Breast epithelium (tissue), 4 donors: ENCODE data around the gene SIM1. TPM values are rescaled to one million over a fixed set of nuclear protein-coding genes. Genes with fewer than 3 reads are reported as not detected.

Source experiments
- DNase-seq, 2 donors: peaks; one replicate each; pipeline ENCODE4 v3.0.0-alpha.2; 2019; ENCODE audit warnings: low spot score in 2 of 2
- H3K27ac ChIP-seq, 2 donors: fragments of 200-600 bp; sonication (generic) in 1 of 2; one replicate each; pipeline ENCODE4 v1.5.1; 2016 to 2019; ENCODE audit warnings: mild to moderate bottlenecking in 1 of 2
- H3K27me3 ChIP-seq, 2 donors: fragments of 200-600 bp; sonication (generic) in 1 of 2; one replicate each; pipeline versions ENCODE4 v1.5.1 to v1.6.0; 2017 to 2019; ENCODE audit warnings: control low read depth in 1 of 2, mild to moderate bottlenecking in 1 of 2
- H3K36me3 ChIP-seq: fragments of 200-600 bp; one replicate; pipeline ENCODE4 v1.5.1; 2019
- H3K4me1 ChIP-seq, 2 donors: fragments of 200-600 bp; sonication (generic); one replicate each; pipeline ENCODE4 v1.5.1; 2016 to 2019; ENCODE audit warnings: control low read depth in 1 of 2
- H3K4me3 ChIP-seq, 3 donors: fragments of 200-600 bp; sonication (generic); 1 replicate in 2 of 3; 2 replicates in 1 of 3; pipeline ENCODE4 v1.5.1; 2016 to 2019; ENCODE audit warnings: mild to moderate bottlenecking in 3 of 3, moderate library complexity in 2 of 3
- H3K9me3 ChIP-seq, 2 donors: fragments of 200-600 bp; sonication (generic) in 1 of 2; one replicate each; pipeline ENCODE4 v1.5.1; 2016 to 2019; ENCODE audit warnings: control low read depth in 1 of 2
- CTCF ChIP-seq, 3 donors: fragments of 450-650 bp; IDR thresholded peaks; one replicate each; pipeline ENCODE4 v1.5.1; 2016 to 2017; ENCODE audit warnings: antibody characterized with exemption in 3 of 3, mild to moderate bottlenecking in 3 of 3, moderate library complexity in 3 of 3
- POLR2A ChIP-seq: fragments of 450-650 bp; IDR thresholded peaks from one replicate; pipeline ENCODE4 v1.6.1; 2016; ENCODE audit warnings: antibody characterized with exemption, mild to moderate bottlenecking, moderate library complexity
- POLR2AphosphoS5 ChIP-seq, 3 donors: sonication (generic); formaldehyde crosslinking; IDR thresholded peaks; one replicate each; pipeline ENCODE4 v1.6.1; 2017; ENCODE audit warnings: antibody characterized with exemption in 3 of 3
- intact Hi-C: fragments of 100-400 bp; cut with DNase I; formaldehyde crosslinking; loops from one replicate; pipeline ENCODE4 v1.15.1; 2023; ENCODE audit warnings: low total_unique reads
- total RNA-seq, 3 donors: library from RNA; depleted of rRNA; stranded (reverse); fragments of >200 nt; gene quantifications; one replicate each; pipeline ENCODE4 v1.1.0, GENCODE V29; 2016

The SIM1 gene
- total RNA-seq, 3 donors from 2014 or later: 0.59 to 7.2 (median 2.0) TPM

GRCh38 chr6:100504786-100505737 lies 40.3 kb upstream of the SIM1 start:
- no peaks in the 10 kb centered on the region for H3K4me1 ChIP-seq
- peak in 1 of 2 donors; percentile 21 for DNase-seq
- no peaks in the 10 kb centered on the region for H3K27me3 ChIP-seq
- peak overlapping the region in 1 of 2 donors; percentile 51 for H3K27ac ChIP-seq
- TF ChIP-seq CTCF (IDR thresholded peaks at IDR 0.05): no peak
- no peak for TF ChIP-seq POLR2A
- no peak for TF ChIP-seq POLR2AphosphoS5 (IDR thresholded peaks at IDR 0.05)
- H3K9me3 ChIP-seq: no peaks in the 10 kb centered on the region
- intact Hi-C loops: no loop called here
- H3K36me3 ChIP-seq: peaks cover 8% of the 10 kb centered on the region
- no peak overlapping the region for H3K4me3 ChIP-seq

- no peaks in the 10 kb centered on the region for H3K27me3 ChIP-seq
- H3K9me3 ChIP-seq: no peaks in the 10 kb centered on the region
- no peak overlapping the region for H3K27ac ChIP-seq
- no peak overlapping the region for H3K4me3 ChIP-seq
- no peak for DNase-seq
- H3K36me3 ChIP-seq: peaks cover 7% of the 10 kb centered on the region
- intact Hi-C loops: no loop called here
- no peaks in the 10 kb centered on the region for H3K4me1 ChIP-seq
- TF ChIP-seq POLR2A: no peak
- no peak for TF ChIP-seq CTCF (IDR thresholded peaks at IDR 0.05)
- TF ChIP-seq POLR2AphosphoS5 (IDR thresholded peaks at IDR 0.05): no peak
Measured at GRCh38 chr6:100503043-100503705, 38.5 kb upstream of the SIM1 start.

- H3K27ac ChIP-seq: no peak overlapping the region
- H3K36me3 ChIP-seq: no peaks in the 10 kb centered on the region
- H3K9me3 ChIP-seq: no peaks in the 10 kb centered on the region
- intact Hi-C loops: no loop called here
- DNase-seq: no peak
- no peak for TF ChIP-seq POLR2AphosphoS5 (IDR thresholded peaks at IDR 0.05)
- H3K27me3 ChIP-seq: no peaks in the 10 kb centered on the region
- H3K4me1 ChIP-seq: no peaks in the 10 kb centered on the region
- H3K4me3 ChIP-seq: no peak overlapping the region
Measured at GRCh38 chr6:100493206-100493888, 28.6 kb upstream of the SIM1 start.

GRCh38 chr6:100491952-100492670 lies 27.4 kb upstream of the SIM1 start:
- no peaks in the 10 kb centered on the region for H3K9me3 ChIP-seq
- no peak overlapping the region for H3K4me3 ChIP-seq
- H3K27me3 ChIP-seq: no peaks in the 10 kb centered on the region
- DNase-seq: no peak
- no peak overlapping the region for H3K27ac ChIP-seq
- no peaks in the 10 kb centered on the region for H3K4me1 ChIP-seq
- H3K36me3 ChIP-seq: no peaks in the 10 kb centered on the region
- TF ChIP-seq POLR2AphosphoS5 (IDR thresholded peaks at IDR 0.05) (no peak), CTCF (IDR thresholded peaks at IDR 0.05) (no peak), POLR2A (no peak)
- intact Hi-C loops: no loop called here

- no peaks in the 10 kb centered on the region for H3K4me1 ChIP-seq
- intact Hi-C loops: no loop called here
- H3K27me3 ChIP-seq: no peaks in the 10 kb centered on the region
- H3K4me3 ChIP-seq: no peak overlapping the region
- no peaks in the 10 kb centered on the region for H3K9me3 ChIP-seq
- no peak for DNase-seq
- TF ChIP-seq POLR2A: no peak
- no peak for TF ChIP-seq POLR2AphosphoS5 (IDR thresholded peaks at IDR 0.05)
- no peak for TF ChIP-seq CTCF (IDR thresholded peaks at IDR 0.05)
- no peak overlapping the region for H3K27ac ChIP-seq
- H3K36me3 ChIP-seq: no peaks in the 10 kb centered on the region
Measured at GRCh38 chr6:100490065-100490464, 25.3 kb upstream of the SIM1 start.
